GM10248 (cell line): ENCODE measurements around the gene CDH15.

Experiments
- CTCF ChIA-PET: fragments of 300-600 bp; sonication (Branson Sonifier 250); formaldehyde crosslinking; extraction: SDS; loops from one replicate; lab custom pipeline; 2021; ENCODE audit warnings: antibody characterized with exemption; lab: Yijun Ruan, JAX
- POLR2A ChIA-PET: fragments of 350-650 bp; sonication (Branson Sonifier 250); formaldehyde crosslinking; extraction: SDS; loops from one replicate; lab custom pipeline; 2020; ENCODE audit warnings: antibody characterized with exemption; lab: Yijun Ruan, JAX
- DNase-seq: peaks from one replicate; pipeline ENCODE4 v3.0.0; 2012; ENCODE audit errors: extremely low spot score
- TF ChIP-seq, protein P1 (sequence below): IDR thresholded peaks from 2 replicates; pipeline ENCODE4 v1.5.1; 2012; ENCODE audit warnings: mild to moderate bottlenecking, low read depth; ENCODE audit errors: extremely low read depth, missing control alignments, control extremely low read depth

Gene CDH15

DNA sequence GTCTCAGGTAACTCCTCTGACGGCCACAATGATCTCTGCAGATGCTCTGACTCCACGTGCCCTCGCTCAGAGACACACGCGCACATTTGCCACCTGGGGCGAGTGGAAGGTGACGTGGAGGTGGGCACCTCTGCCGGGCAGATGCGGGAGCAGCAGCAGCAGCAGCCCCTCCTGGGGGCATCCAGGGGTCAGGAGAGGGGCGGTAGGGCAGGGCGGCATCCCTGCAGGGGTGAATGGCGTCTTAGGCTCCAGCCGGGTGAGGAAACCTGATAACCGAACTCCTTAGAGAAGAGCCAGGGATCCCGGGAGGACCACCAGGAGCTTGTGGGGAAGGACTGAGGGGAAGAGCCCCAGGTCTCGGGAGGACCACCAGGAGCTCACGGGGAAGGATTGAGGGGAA is 34.6 kb upstream of the CDH15 start:
- ChIA-PET POLR2A (no interaction called here), CTCF (interaction anchor here (1.3 kb wide), 1 partner anchor 79 kb away, joined by 3 read pairs; no protein-coding TSS in a partner anchor)
- no peak for DNase-seq
- TF ChIP-seq, protein P1, sequence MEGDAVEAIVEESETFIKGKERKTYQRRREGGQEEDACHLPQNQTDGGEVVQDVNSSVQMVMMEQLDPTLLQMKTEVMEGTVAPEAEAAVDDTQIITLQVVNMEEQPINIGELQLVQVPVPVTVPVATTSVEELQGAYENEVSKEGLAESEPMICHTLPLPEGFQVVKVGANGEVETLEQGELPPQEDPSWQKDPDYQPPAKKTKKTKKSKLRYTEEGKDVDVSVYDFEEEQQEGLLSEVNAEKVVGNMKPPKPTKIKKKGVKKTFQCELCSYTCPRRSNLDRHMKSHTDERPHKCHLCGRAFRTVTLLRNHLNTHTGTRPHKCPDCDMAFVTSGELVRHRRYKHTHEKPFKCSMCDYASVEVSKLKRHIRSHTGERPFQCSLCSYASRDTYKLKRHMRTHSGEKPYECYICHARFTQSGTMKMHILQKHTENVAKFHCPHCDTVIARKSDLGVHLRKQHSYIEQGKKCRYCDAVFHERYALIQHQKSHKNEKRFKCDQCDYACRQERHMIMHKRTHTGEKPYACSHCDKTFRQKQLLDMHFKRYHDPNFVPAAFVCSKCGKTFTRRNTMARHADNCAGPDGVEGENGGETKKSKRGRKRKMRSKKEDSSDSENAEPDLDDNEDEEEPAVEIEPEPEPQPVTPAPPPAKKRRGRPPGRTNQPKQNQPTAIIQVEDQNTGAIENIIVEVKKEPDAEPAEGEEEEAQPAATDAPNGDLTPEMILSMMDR = no peak

DNA sequence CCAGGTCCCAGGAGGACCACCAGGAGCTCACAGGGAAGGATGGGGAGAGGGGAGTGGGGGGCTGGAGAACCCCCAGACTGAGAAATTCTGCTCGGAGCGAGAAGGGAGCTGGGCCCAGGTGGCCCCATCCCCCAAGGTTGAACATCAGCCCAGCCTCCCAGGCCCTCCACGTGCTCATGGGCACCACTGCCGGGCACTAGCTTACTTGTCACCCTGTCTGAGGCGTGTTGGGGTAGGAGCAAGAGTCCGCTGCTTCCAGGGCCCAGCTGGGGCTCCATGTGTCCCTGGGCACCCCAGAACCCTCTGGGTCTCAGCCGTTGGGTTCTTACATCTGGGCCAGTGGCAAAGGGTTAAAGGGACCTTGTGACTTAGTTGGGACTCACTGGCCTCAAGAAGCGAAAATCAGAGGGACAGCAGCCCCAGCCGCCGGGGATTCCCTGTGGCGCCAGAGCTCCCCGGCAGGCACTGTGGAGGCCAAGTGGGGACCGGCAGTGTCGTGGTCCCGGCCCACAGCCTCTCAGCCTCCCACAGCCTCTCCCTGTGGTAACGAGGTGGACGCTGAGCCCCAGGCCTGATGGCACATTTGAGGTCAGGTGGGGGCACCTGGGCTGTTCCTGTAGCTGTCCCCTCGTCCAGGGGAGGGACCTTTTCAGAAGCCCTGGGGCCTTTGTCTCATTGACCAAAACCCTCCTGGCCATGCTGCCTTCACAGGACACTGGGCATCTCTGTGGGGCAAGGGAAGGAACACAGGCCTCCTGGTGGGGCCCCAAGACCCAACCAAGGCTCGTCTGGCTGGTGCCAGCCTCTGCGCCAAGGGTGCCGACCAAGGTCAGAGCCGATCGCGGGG is 33.7 kb upstream of the CDH15 start:
- DNase-seq = no peak
- TF ChIP-seq, protein P1 = no peak
- POLR2A ChIA-PET = no interaction called here
- CTCF ChIA-PET = no interaction called here

DNA sequence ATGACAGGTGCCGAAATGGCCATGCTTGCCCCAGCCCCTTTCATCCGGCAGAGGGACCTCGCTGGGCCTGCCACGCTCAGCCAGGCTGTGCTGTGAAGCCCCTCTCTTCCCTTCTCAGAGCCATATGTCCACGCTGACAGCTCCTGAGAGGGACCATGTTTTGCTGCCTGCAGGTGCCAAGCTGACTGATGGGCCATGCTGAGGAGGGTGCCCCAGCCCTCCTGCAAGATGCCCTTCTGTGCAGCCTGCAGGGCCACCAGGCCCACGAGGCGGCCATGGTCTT is 33.1 kb upstream of the CDH15 start:
- POLR2A ChIA-PET = no interaction called here
- TF ChIP-seq, protein P1 = no peak
- DNase-seq = no peak
- CTCF ChIA-PET = no interaction called here

DNA sequence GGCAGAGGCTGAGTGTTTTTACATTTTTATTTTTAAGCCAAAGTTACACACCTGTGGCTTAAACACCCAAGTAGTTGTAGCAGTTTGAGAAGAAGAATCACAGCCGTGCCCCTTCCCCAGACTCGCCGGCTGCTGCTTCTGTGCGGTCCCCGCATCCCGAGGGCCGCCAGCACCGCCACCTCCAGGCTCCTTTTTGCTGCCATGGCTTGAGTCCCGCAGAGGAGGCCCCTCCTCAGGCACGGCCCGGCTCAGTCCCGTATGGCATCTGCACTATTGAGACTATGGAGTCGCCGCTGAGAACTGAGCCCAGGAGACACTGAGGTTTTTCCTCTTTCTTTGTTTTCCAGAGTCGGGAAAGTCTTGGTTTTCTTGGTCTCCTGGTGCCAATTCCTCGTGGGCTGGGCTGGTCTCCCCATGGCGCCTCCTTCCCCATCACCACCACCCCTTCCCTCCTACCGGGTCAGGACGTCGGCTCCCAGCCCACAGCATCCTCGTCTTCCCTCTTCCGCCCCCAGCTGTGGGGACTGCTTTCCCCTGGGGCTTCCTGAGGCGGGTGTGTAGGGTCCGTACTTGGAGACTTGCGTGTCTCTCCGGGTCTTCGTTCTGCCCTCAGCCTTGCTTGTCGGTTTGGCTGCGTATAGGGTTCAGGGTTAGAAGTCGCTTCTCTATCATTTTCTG is 32.6 kb upstream of the CDH15 start:
- TF ChIP-seq, protein P1 = no peak
- POLR2A ChIA-PET = no interaction called here
- CTCF ChIA-PET = no interaction called here
- no peak for DNase-seq

DNA sequence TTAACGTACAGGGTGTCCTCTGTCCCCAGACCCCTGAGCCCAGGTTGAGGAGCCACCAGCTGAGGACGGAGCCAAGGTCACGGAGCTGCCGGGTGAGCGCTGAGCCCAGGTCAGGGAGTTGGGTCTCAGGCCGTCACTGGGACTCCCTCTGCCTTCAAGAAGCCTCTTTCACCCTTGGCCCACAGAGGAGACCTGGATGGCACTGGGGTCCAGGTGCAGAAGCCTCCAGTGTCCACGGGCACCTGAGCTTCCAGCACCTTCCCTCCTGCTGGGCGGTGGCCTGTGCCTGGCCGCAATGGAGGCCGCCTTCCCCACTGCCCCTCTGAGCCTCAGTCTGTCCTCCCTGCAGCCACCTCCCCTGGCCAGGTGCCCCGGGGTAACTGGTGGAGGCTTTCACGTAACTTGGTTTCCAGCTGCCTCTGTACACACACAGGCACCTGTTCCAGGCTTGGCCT is 31.6 kb upstream of the CDH15 start:
- ChIA-PET POLR2A (no interaction called here), CTCF (interaction anchor here (0.8 kb wide), 1 partner anchor 15 kb away, joined by 3 read pairs; no protein-coding TSS in a partner anchor)
- DNase-seq = no peak
- TF ChIP-seq, protein P1 = no peak

DNA sequence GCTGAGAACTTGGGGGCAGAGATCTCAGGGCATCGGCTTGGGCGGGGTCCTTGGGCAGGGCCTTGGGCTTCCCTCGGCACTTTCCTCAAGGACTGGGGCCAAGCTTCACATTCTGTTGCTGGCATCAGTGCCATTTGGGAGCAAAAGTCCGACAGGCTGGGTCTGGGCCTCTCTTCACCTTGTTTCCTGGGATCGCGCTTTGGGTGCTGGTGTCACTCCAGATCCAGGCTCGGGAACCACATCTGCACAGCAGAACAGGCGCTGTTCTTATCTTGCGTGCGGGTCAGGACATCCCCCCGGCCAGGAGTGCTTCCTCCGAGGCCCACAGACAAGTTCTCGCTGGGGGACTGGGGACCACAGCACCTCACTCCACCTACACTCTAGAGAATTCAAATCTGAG is 31.1 kb upstream of the CDH15 start:
- POLR2A ChIA-PET = no interaction called here
- TF ChIP-seq, protein P1 = no peak
- CTCF ChIA-PET = interaction anchor here (0.8 kb wide), 1 partner anchor 14 kb away, joined by 3 read pairs; no protein-coding TSS in a partner anchor
- no peak for DNase-seq
